Caco-2 (cell line): ENCODE results near the gene PLCB2. TPM values are rescaled to one million over a fixed set of nuclear protein-coding genes. Genes with fewer than 3 reads are reported as not detected.

ENCODE experiments used
- BruUV-seq: library from RNA; stranded (reverse); fragments of 400-500 nt; replicated peaks from 2 replicates; lab custom pipeline; 2021; lab: Mats Ljungman, UMichigan
- CTCF ChIA-PET: fragments of 300-600 bp; sonication (Branson Sonifier 250); formaldehyde crosslinking; loops from one replicate; lab custom pipeline; 2022; ENCODE audit warnings: antibody characterized with exemption; lab: Charles Lee
- POLR2A ChIA-PET: fragments of 300-600 bp; sonication (Branson Sonifier 250); formaldehyde crosslinking; loops from one replicate; lab custom pipeline; 2022; ENCODE audit warnings: antibody characterized with exemption; lab: Charles Lee
- DNase-seq, 2 experiments: peaks; one replicate each; pipeline versions ENCODE4 v3.0.0 to v3.0.0-alpha.2; 2020 to 2022
- H3K27me3 ChIP-seq: replicated peaks from 2 replicates; pipeline ENCODE4 v1.6.0; 2011; ENCODE audit warnings: low read length; ENCODE audit not compliant: control insufficient read depth, insufficient read depth
- H3K36me3 ChIP-seq: 2 replicates; pipeline ENCODE4 v1.5.1; 2011; ENCODE audit warnings: low read length; ENCODE audit not compliant: control insufficient read depth, insufficient read depth
- H3K4me1 ChIP-seq: fragments of 250-450 bp; sonication (Bioruptor Pico); 2 replicates; pipeline ENCODE4 v1.5.1; 2020; ENCODE audit warnings: mild to moderate bottlenecking
- H3K4me3 ChIP-seq: 2 replicates; pipeline ENCODE4 v1.5.1; 2011; ENCODE audit warnings: low read depth, mild to moderate bottlenecking, control low read depth, low read length
- H3K9me3 ChIP-seq: fragments of 250-450 bp; sonication (Bioruptor Pico); 2 replicates; pipeline ENCODE4 v1.5.1; 2020; ENCODE audit warnings: mild to moderate bottlenecking, moderate library complexity
- H3K27ac Mint-ChIP-seq: one replicate; pipeline ENCODE4 v1.8.0; 2022; ENCODE audit warnings: mixed read lengths; ENCODE audit not compliant: unreplicated experiment
- H3K27me3 Mint-ChIP-seq: one replicate; pipeline ENCODE4 v1.8.0; 2022; ENCODE audit warnings: mixed read lengths; ENCODE audit not compliant: insufficient read depth, unreplicated experiment
- H3K36me3 Mint-ChIP-seq: one replicate; pipeline ENCODE4 v1.8.0; 2022; ENCODE audit warnings: mild to moderate bottlenecking, mixed read lengths; ENCODE audit not compliant: insufficient read depth, unreplicated experiment
- H3K4me1 Mint-ChIP-seq: one replicate; pipeline ENCODE4 v1.8.0; 2022; ENCODE audit warnings: low read depth, mixed read lengths; ENCODE audit not compliant: unreplicated experiment
- H3K4me3 Mint-ChIP-seq: one replicate; pipeline ENCODE4 v1.8.0; 2022; ENCODE audit warnings: mild to moderate bottlenecking, moderate library complexity, mixed read lengths; ENCODE audit not compliant: unreplicated experiment
- H3K9me3 Mint-ChIP-seq: one replicate; pipeline ENCODE4 v1.8.0; 2022; ENCODE audit warnings: mixed read lengths; ENCODE audit not compliant: unreplicated experiment
- intact Hi-C: fragments of 100-400 bp; cut with micrococcal nuclease; formaldehyde crosslinking; loops from one replicate; pipeline ENCODE4 v1.10.0; 2022; ENCODE audit not compliant: unreplicated experiment
- total RNA-seq: library from RNA; stranded (reverse); gene quantifications from 2 replicates; pipeline ENCODE4 v1.2.3, GENCODE V29; 2022
- TF ChIP-seq, protein P1 (sequence below), 2 experiments: fragments of 200-600 bp in 1 of 2; IDR thresholded peaks; 1 replicate in 1 of 2; 2 replicates in 1 of 2; pipeline versions ENCODE4 v1.5.1 to v1.8.0; 2011 to 2022; ENCODE audit warnings: antibody characterized with exemption in 1 of 2, control low read depth in 1 of 2, inconsistent platforms in 1 of 2, low read depth in 1 of 2, low read length in 1 of 2, mild to moderate bottlenecking in 1 of 2, moderate library complexity in 1 of 2; ENCODE audit not compliant: insufficient read depth in 1 of 2, severe bottlenecking in 1 of 2, unreplicated experiment in 1 of 2

The PLCB2 gene
- total RNA-seq, 1 experiment from 2014 or later, result 4.7 TPM

DNA sequence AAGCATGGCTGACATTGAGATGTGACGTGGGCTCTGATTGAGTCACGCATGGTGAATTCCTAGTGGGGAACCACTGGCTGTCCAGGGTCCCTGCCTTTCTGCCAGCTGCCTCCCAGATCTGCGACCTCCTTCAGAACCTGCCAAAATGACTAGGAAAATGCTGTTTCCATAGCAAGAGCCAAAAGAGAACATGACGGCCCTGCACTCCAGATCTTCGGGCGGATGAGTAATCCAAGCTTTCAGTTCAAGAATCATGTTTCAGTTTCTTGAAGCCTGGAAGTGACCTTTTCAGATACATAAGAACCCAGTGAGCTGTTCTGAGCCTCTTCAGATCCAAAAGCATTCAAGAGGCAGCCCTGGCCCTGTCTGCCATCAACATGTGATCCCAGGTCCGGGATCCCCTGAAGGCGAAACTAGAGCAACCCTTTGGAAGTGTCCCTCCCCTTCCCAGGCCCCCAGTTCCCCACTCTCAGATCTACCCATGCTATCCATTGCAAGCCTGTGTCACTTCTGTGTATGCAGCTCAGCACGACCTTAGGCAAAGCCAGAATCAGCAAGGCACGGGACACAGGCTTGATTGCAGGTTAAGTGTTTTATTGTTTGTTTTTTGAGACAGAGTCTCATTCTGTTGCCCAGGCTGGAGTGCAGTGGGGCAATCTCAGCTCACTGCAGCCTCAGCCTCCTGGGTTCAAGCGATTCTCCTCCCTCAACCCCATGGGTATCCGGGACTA lies 44.5 kb downstream of the PLCB2 start:
- Histone ChIP-seq H3K9me3 (no peaks in the 10 kb centered on the region), H3K36me3 (no peaks in the 10 kb centered on the region; the same call in 1 of the 2 replicates), H3K27me3 (no peaks in the 10 kb centered on the region), H3K4me3 (no peak overlapping the region), H3K4me1 (peaks cover 11% of the 10 kb centered on the region)
- no peaks in the 10 kb centered on the region for H3K9me3 Mint-ChIP-seq
- no peak overlapping the region for H3K27ac Mint-ChIP-seq
- H3K36me3 Mint-ChIP-seq, result no peaks in the 10 kb centered on the region
- ChIA-PET CTCF (interaction anchor here (0.8 to 1.8 kb wide), 3 partner anchors 9 to 11 kb away, joined by 3 to 12 read pairs (median 4); no protein-coding TSS in a partner anchor), POLR2A (no interaction called here)
- DNase-seq, result no peak
- H3K27me3 Mint-ChIP-seq, result no peaks in the 10 kb centered on the region
- peaks cover 3% of the 10 kb centered on the region for H3K4me1 Mint-ChIP-seq
- TF ChIP-seq, protein P1, sequence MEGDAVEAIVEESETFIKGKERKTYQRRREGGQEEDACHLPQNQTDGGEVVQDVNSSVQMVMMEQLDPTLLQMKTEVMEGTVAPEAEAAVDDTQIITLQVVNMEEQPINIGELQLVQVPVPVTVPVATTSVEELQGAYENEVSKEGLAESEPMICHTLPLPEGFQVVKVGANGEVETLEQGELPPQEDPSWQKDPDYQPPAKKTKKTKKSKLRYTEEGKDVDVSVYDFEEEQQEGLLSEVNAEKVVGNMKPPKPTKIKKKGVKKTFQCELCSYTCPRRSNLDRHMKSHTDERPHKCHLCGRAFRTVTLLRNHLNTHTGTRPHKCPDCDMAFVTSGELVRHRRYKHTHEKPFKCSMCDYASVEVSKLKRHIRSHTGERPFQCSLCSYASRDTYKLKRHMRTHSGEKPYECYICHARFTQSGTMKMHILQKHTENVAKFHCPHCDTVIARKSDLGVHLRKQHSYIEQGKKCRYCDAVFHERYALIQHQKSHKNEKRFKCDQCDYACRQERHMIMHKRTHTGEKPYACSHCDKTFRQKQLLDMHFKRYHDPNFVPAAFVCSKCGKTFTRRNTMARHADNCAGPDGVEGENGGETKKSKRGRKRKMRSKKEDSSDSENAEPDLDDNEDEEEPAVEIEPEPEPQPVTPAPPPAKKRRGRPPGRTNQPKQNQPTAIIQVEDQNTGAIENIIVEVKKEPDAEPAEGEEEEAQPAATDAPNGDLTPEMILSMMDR (IDR thresholded peaks at IDR 0.05; ENCODE audit: insufficient read depth in 1 of 2, low read depth in 1 of 2, low read length in 1 of 2, severe bottlenecking in 1 of 2, unreplicated experiment in 1 of 2), result no peak
- no TSS peak for BruUV-seq
- H3K4me3 Mint-ChIP-seq, result no peak overlapping the region
- intact Hi-C loops, result no loop called here

DNA sequence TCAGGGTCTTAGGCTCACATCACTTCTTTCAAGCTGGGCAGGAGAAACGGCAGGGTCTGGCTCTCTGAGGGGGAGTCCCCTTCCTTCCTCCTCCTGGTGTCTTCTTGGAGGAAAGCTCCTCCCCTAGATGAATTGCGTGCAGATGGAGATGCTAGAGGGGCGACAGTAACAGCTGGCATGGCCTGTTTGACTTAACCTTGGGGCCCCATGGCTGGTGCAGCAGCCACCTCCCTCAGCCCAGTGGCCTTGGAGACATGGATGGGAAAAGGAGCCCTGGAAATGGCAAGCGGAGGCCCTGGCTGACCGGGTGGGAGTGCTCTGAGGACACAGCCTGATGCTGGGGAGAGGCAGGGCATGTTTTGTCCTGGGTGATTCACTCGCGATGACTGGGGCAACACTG lies 48.7 kb downstream of the PLCB2 start:
- no peak overlapping the region for H3K27ac Mint-ChIP-seq
- peaks cover 16% of the 10 kb centered on the region for H3K36me3 Mint-ChIP-seq
- H3K4me3 ChIP-seq, result no peak overlapping the region
- intact Hi-C loops, result no loop called here
- no peaks in the 10 kb centered on the region for H3K9me3 Mint-ChIP-seq
- ChIA-PET POLR2A (no interaction called here), CTCF (interaction anchor here (0.5 to 1.5 kb wide), 2 partner anchors 14 to 23 kb away, joined by 6 read pairs; no protein-coding TSS in a partner anchor)
- no peak for DNase-seq
- no TSS peak for BruUV-seq
- peaks cover 11% of the 10 kb centered on the region for H3K4me1 Mint-ChIP-seq
- no peak overlapping the region for H3K4me3 Mint-ChIP-seq
- H3K4me1 ChIP-seq, result peaks cover 25% of the 10 kb centered on the region
- H3K27me3 Mint-ChIP-seq, result no peaks in the 10 kb centered on the region
- H3K36me3 ChIP-seq, result peaks cover 1% of the 10 kb centered on the region; the same call in 1 of the 2 replicates
- no peaks in the 10 kb centered on the region for H3K27me3 ChIP-seq
- H3K9me3 ChIP-seq, result no peaks in the 10 kb centered on the region
- TF ChIP-seq, protein P1 (IDR thresholded peaks at IDR 0.05; ENCODE audit: insufficient read depth in 1 of 2, low read depth in 1 of 2, low read length in 1 of 2, severe bottlenecking in 1 of 2, unreplicated experiment in 1 of 2), result no peak

DNA sequence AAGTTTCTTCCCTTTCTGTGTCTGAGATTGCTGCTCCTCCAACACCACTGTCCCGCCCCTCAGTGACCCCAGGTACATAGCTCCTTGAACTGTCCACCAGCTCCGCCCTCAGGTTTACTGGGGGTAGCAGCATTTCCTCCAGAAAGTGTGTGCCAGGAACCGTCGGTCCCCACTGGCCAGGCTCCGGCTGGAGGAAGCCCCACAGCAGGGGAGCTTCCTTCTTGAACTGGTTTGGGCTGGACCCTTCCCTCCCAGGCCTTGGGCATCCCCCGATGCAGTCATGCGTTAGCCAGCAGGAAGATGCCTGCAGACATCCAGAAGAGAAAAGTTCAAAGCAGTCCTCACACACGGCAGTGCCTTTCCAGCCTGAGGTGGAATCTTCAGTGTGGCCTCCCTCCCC lies 49.2 kb downstream of the PLCB2 start:
- H3K27me3 ChIP-seq, result no peaks in the 10 kb centered on the region
- H3K27me3 Mint-ChIP-seq, result no peaks in the 10 kb centered on the region
- H3K36me3 ChIP-seq, result peaks cover 1% of the 10 kb centered on the region; the same call in 1 of the 2 replicates
- intact Hi-C loops, result no loop called here
- DNase-seq, result no peak
- no peak overlapping the region for H3K27ac Mint-ChIP-seq
- no peak overlapping the region for H3K4me3 Mint-ChIP-seq
- no peaks in the 10 kb centered on the region for H3K9me3 Mint-ChIP-seq
- peaks cover 16% of the 10 kb centered on the region for H3K36me3 Mint-ChIP-seq
- ChIA-PET CTCF (interaction anchor here (0.5 to 1.5 kb wide), 2 partner anchors 13 to 24 kb away, joined by 6 read pairs; no protein-coding TSS in a partner anchor), POLR2A (no interaction called here)
- TF ChIP-seq, protein P1 (IDR thresholded peaks at IDR 0.05; ENCODE audit: insufficient read depth in 1 of 2, low read depth in 1 of 2, low read length in 1 of 2, severe bottlenecking in 1 of 2, unreplicated experiment in 1 of 2), result no peak
- no TSS peak for BruUV-seq
- H3K4me3 ChIP-seq, result no peak overlapping the region
- H3K4me1 ChIP-seq, result peaks cover 25% of the 10 kb centered on the region
- H3K4me1 Mint-ChIP-seq, result peaks cover 15% of the 10 kb centered on the region
- no peaks in the 10 kb centered on the region for H3K9me3 ChIP-seq
